Astrocyte of the hippocampus (primary cell): ENCODE measurements around the gene SLC25A36.
"Not testable (repeated sequence)": the region's sequence is repeated elsewhere in the genome, so short reads cannot be mapped to it uniquely, and the experiment has no call there.

ENCODE experiments used
- DNase-seq: peaks from one replicate; pipeline ENCODE4 v3.0.0; 2011; ENCODE audit warnings: low read depth, low spot score

SLC25A36 gene

DNA sequence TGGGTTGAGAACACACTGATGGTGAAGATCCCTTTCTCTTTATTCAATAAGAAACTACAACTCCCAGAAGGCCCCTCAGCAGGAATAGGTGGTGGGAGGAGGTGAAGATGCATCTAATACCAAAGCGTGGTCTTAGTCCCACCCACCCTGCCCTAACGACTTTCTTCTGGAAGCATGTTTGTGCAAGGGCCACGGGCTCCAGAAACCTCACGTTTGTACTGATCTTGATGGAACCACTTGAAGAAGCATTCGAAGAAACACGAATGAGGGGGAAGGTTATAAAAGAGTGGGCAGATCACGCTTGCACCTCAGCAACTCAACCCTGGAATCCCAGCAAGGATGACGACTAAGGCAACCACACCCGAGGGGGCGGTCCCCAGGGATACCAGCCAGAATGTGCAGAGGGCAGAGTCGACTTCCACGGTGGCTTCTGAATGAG lies 10.6 kb upstream of the SLC25A36 start:
- no peak for DNase-seq

DNA sequence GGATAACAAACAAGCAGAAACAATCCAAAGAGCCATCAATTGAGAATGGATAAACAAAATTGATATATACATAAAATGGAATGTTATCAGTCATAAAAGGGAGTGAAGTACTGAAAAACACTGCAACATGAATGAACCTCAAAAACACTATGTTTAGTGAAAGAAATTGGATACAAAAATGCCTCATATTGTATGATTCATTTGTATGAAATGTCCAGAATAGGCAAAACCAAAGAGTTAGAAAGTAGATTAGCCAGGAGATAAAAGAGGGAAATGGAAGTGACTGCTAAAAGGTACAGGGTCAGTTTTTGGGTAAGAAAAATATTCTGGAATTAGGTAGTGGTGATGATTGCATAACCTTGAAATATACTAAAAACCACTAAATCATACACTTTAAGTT lies 9.8 kb upstream of the SLC25A36 start:
- no peak for DNase-seq

DNA sequence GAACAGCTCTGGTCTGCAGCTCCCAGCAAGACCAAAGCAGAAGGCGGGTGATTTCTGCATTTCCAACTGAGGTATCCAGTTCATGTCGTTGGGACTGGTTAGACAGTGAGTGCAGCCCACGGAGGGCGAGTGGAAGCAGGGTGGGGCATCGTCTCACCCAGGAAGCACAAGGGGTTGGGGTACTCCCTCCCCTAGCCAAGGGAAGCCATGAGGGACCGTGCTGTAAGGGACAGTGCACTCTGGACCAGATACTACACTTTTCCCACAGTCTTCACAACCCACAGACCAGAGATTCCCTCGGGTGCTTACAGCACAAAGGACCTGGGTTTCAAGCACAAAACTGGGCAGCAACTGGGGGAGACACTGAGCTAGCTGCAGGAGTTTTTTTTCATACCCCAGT lies 8.5 kb upstream of the SLC25A36 start:
- DNase-seq: no peak

DNA sequence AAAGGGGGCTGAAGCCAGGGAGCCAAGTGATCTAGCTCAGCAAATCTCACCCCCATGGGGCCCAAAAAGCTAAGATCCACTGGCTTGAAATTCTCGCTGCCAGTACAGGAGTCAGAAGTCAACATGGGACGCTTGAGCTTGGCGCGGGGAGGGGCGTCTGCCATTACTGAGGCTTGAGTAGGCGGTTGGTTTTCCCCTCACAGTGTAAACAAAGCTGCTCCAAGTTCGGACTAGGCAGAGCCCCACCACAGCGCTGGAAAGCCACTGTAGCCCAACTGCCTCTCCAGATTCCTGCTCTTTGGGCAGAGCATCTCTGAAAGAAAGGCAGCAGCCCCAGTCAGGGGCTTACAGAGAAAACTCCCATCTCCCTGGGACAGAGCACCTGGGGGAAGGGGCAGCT lies 8.1 kb upstream of the SLC25A36 start:
- no peak for DNase-seq

DNA sequence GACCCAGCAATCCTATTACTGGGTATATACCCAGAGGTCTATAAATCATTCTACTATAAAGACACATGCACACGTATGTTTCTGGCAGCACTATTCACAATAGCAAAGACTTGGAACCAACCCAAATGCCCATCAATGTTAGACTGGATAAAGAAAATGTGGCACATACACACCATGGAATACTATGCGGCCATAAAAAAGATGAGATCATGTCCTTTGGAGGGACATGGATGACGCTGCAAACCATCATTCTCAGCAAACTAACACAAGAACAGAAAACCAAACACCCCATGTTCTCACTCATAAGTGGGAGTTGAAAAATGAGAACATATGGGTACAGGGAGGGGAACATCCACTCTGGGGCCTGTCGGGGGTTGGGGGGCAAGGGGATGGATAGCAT lies 2.3 kb upstream of the SLC25A36 start:
- not testable (repeated sequence) for DNase-seq

DNA sequence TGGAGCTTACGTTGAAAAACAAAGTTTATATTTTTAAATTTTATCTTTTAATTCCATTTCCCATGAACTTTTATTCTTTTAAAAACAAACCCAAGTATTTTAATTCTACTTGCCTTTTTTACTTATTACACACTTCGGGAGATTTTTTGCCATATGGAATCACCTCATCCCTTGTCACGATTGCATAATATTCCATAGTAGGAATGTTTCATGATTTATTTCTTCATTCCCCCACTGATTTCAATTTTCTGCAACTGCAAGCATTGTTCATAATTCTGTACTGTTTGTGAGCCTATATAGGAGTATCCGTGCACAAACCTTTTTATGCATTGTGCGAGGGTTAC lies 574 bp upstream of the SLC25A36 start:
- no peak for DNase-seq

DNA sequence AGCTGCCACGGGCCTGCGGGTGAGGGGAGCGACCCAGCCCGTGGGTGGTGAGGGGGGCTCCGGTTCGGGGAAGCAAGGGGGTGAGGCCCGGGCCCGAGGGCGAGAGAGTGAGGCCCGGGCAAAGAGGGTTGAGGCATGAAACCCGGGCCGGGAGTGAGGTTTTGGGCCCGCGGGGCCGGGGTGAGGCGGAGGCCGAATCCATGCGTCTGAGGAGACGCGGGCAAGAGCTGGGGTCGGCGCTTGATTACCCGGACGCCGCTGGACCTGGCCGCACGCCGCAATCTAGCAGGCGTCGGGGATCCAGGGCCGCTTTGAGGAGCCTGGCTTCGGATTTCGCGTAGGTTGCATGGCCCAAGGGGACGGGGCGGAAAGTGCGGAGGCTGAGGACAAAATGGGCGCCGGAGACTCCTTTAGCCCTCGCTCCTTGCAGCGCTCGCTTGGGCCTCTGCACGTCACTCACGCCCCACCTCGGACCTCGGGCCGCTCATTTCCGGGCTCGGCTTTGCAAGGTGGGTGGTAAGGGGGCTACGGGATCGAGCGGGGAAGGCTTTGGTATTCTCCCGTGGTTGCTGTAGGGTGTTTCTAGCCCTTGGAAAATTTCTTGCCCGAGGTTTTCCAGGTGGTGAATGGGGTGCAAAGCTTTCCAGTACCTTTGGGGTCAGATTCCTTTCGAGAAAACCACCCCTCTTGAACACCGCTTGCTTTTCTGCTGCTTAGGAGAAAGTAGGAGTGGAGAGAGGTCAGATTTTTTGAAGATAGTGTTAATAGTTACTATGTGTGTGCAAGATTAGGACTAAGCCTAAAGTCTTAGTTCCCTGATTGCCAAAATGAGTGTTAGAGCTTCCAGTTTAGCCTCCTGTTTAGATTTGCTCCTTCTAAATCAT lies 827 bp downstream of the SLC25A36 start:
- DNase-seq: peak; percentile 80

DNA sequence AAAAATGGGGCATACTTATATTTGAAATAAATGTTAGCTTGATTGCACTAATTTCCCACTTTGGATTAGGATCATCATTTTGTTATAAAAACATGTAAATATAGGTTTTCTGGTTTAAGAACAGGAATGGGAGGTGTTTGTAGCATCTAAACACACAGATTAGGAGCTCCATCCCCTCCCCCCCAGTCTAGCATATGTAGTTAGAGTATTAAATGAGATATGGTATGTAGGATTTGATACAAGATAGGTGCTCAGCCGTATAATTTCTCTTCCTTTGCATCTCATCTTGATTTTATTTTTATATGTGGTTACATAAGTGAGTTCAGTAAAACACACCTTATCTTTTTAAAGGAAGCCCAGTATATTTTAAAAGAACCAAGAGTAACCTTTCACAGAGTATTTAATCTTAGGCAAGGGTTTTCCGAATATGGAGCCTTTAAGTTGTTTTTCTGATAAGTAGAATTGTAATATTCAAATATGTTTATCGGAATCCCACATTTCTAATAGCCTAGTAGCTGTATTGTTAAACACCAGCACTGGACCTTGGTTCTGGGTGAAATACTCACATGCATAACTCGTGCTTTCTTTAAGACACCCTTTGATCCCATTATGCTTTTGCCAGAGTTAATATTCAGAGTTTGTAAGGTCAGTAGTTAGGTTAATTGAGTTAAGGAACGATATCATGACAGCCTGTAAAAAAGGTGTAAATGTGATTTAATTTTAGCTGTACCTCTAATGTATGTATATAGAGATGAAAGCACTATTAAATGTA lies 2.3 kb downstream of the SLC25A36 start:
- DNase-seq: no peak

DNA sequence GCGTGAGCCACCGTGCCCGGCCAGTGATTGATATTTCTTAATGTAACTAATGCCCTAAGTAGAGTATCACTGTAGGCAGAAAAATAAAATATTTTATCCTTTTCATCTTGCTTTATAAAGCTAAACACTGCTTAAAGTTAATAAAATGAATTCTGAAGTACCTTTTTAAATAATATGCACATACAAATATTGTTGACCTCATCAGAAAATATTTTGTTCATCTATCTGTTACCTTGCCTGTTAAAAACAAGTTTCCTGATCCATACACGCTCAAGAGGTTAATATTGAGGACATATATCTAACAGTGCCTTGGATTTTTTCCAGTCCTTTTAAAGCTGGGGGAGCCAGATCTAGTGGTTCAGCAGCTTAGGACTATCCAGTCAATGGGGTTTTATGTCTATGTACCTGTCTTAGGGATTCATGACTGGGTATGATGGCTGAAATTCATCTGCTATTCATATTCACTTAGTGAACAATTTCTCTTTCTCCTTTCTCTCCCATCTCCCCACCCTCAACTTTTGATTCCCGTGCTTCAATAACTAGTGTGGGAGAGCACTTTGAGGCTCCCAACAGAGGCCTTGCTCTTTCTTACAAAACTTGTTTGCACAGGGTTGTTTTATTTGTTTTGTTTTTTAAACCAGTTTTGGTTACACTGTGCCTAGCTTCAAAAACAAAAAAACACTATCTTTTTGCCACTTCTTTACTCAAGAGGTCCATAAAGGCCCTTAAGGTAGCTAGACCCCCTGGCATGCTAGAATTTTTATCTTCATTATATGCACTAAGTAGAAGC lies 7.0 kb downstream of the SLC25A36 start:
- DNase-seq: no peak

DNA sequence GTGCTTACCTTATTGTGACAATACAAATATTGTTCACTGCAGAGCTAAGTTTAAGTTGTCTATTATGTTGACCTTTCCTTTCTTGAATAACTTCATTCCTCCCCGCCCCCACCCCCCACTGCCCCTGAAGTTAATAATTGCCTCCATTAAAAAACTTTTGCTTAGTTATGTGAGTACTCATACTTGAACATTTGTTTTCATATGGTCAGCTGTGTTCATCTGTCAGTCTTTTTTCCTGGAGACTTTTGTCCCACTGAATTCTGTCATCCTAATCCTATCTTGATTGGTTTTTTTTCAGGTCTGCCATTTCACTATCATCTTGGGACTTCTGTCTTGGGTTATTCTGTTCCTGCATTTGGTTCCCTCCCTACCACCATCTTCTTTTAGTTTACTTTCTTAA lies 8.5 kb downstream of the SLC25A36 start:
- DNase-seq: no peak

DNA sequence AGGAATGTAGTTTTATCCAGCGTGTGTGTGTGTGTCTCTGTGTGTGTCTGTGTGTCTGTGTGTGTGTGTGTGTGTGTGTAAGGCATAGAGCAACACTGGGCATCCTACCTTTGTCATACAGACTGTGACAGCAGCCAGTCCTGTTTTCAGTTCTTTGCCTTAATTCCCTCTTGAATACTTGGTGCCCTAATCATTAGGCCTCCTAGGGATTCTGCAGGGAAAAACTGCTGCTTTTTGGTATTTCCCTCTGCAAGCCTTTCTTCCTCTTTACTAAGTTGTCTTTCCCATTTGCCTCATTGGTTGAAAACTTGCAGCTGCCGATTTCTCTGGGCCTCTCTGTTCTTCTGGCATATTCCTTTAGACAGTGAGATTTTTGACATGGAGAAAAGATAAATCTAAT lies 9.2 kb downstream of the SLC25A36 start:
- no peak for DNase-seq

DNA sequence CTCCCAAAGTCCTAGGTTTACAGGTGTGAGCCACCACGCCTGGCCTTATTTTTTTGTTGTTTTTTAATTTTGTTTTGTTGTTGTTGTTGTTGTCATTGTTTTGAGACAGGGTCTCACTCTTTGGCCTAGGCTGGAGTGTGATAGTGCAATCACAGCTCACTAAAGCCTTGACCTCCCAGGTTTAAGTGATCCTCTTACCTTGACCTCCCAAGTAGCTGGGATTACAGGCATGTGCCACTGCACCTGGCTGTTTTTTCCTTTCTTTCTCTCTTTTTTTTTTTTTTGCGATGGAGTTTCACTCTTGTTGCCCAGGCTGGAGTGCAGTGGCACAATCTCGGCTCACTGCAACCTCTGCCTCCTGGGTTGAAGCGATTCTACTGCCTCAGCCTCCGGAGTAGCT lies 10.1 kb downstream of the SLC25A36 start:
- DNase-seq: not testable (repeated sequence)

DNA sequence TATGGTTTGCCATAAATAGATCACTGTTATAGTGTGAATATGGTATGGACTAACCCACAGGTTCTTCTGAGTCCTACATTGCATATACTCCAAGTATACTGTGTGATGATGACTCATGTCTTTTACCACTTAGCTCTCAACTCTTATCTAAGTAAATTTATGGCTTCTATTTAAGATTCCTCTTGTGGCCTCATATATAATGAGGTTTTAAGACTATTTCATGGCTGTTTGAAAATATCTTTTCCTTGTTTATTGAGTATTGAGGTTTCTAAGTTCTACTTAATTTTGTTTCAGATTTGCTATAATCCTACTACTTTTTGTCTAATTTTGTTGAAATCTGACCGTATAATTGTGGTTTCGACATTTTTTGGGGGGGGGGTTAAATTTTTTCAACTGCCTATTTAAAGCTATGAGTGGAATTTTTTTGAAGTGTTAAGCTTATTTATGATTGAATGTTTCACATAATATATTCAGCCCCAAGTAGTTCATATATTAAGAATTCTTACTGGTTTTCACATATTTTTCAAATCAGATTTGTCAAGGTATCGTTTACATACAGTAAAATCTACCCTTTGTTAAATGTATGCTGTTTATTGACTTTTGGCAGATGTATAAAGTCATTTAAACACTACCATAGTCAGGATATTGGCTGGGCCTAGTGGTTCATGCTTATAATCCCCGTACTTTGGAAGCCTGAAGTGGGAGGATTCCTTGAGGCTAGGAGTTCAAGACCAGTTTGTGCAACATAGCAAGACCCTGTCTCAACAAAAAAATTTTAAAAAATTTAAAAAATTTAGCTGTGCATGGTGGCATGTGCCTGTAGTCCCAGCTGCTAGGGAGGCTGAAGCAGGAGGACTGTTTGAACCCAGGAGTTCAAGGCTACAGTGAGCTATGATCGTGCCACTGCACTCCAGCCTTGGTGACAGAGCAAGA lies 11.7 kb downstream of the SLC25A36 start:
- peak; percentile 15 for DNase-seq

DNA sequence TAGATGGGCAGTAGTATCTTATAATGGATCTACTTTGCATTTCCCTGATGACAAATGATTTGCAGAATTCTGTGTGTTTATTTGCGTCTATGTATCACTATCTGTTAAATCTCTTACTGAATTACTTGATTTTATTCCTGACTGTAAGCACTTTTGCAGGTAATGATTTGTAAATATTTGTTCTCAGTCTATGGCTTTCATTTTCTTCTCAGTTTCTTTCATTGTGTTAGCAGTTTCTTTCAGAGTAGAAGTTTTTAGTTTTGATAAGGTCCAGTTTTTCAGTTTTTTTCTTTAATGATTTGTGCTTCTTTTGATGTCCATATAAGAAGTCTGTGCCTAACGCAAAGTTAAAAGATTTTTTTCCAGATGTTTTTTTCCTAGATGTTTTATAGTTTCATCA lies 12.9 kb downstream of the SLC25A36 start:
- DNase-seq: no peak

DNA sequence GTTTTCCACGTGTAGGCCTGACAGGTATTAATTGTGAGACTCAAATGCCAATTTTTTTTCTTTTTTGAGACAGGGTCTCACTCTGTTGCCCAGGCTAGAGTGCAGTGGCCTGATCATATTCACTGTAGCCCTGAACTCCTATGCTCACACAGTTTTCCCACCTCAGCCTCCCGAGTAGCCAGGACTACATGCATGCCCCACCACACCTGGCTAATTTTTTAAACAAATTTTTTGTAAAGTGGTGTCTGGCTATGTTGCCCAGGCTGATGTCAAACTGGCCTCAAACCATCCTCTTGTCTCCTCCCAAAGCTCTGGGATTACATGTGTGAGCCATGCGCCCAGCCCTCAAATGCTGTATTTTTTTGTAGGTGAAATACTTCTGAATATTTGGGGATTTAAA lies 14.0 kb downstream of the SLC25A36 start:
- no peak for DNase-seq

DNA sequence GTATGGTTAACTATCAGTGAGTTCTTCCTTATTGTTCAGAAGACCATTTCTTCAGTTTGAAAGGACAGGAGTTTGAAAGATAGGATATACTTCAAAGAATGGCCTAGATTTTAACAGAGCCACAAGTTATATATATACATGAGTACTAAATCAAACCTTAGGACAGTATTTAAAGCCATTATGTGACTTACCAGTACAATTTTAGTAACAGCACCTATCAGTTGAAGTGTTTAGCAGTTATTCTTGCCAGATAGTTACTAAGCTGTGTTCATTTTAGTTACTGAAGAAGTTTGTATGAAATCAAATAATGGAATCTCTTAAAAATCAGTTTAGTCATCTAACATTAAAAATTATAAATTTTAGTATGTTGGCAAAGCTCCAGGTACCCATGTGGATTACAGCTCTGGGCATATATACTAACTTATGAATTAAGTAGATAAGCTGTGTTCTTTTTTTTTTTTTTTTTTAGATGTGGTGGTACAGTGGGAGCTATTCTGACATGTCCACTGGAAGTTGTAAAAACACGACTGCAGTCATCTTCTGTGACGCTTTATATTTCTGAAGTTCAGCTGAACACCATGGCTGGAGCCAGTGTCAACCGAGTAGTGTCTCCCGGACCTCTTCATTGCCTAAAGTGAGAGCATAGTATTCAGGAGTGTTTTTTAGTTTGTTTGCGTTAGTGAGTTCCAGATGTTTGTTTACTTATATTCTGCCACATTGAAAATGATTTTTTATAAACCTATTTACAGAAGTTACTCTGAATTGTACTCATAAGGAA lies 14.6 kb downstream of the SLC25A36 start:
- DNase-seq: no peak

DNA sequence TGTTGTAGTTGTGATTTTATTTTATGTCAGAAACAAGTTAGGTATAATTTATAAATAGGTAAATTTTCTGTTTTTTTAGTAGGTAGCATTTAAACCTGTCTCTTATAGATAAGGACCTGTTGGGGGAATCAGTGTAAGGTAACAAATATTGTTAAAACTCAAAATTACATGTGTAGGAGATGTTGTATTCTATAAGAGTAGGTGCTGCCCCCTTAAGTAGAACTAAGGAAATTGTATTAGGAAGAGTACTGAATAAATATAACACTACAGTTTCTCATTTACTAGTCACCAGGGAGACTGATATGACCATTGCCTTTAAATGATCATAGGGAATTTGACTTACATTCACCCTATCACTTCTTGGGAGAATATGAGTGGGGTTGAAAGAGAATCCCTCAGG lies 31.2 kb downstream of the SLC25A36 start:
- peak; percentile 8 for DNase-seq

DNA sequence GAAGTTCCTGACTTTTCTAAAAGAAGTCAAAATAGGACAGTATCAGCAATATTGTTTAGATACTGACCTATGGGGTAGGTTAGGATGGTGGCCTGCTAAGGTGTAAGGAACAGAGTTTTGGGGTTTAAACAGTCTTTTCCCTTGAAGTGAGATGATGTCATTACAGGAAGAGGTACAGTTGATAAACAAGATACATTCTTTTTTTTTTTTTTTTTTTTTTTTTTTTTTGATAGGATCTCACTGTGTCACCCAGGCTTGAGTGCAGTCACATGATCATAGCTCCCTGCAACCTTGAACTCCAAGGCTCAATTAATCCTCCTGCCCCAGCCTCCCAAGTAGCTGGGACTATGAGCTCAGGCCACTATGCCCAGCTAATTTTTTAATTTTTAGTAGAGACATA lies 33.3 kb downstream of the SLC25A36 start:
- DNase-seq: no peak

DNA sequence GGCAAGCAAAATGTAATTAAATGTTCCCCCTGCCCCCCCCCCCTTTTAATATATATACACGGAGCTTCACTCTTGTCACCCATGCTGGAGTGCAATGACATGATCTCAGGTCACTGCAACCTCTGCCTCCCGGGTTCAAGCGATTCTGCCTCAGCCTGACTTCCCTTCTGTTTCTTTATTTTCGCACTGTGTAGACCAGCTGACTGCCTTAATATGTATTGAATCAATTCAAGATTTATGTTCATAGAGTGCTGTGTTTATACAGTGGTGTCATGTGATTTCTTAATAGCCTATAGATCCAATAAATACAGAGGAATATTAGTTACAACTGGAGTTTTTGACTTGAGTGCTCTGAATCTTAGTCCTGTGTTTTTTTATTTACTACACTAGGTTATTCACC lies 39.0 kb downstream of the SLC25A36 start:
- DNase-seq: no peak

DNA sequence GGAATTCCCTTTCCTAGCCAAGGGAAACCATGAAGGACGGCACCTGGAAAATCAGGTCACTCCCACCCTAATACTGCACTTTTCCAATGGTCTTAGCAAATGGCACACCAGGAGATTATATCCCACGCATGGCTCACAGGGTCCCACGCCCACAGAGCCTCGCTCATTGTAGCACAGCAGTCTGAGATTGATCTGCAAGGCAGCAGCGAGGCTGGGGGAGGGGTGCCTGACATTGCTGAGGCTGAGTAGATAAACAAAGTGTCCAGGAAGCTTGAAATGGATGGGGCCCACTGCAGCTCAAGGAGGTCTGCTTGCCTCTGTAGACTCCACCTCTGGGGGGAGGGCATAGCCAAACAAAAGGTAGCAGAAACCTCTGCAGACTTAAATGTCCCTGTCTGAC lies 46.2 kb downstream of the SLC25A36 start:
- not testable (repeated sequence) for DNase-seq
